Suppressor macrophage treated with lipopolysaccharide for 1 hour (primary cell): ENCODE results near the gene PRSS22.
A peak's percentile ranks its signal among the peaks of the same experiment; 100 is the strongest.

Experiments
- DNase-seq, 3 donors: peaks; one replicate each; pipeline ENCODE4 v3.0.0-alpha.2; 2020 to 2022

PRSS22 gene

DNA sequence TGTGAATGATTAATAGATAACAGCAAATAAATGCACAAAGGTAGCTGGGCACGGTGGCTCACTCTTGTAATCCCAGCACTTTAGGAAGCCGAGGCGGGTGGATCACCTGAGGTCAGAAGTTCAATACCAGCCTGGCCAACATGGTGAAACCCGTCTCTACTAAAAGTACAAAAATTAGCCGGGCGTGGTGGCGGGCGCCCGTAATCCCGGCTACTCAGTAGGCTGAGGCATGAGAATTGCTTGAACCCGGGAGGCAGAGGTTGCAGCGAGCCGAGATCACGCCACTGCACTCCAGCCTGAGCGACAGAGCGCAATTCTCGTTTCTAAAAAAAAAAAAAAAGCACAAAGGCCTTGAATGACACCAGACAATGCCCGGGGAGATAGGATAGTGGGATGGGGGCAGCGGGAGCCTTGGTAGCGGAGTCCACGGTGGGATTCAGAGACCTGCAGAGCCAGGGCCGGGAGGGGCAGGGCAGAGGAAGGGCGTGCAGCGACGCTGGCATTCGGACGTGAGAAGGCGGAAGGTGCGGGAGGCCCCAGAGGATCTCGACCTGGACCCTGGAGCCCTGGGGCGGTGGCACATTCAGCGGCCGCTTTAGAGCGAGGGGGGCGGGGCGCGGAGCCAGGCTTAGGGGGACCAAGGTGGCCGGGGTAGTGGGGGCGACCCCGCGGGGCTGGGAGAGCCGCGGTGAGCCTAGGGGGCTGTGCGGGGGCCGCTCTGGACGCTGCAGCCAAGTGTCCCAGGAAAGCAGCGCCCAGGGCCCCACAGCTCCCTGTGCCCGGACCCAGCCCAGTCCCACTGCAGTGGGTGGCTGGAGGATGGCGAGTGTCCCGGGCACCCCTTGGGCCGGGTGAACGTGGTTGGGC is 24.0 kb upstream of the PRSS22 start:
- DNase-seq, result peak; percentile 25 to 49 (median 30)

DNA sequence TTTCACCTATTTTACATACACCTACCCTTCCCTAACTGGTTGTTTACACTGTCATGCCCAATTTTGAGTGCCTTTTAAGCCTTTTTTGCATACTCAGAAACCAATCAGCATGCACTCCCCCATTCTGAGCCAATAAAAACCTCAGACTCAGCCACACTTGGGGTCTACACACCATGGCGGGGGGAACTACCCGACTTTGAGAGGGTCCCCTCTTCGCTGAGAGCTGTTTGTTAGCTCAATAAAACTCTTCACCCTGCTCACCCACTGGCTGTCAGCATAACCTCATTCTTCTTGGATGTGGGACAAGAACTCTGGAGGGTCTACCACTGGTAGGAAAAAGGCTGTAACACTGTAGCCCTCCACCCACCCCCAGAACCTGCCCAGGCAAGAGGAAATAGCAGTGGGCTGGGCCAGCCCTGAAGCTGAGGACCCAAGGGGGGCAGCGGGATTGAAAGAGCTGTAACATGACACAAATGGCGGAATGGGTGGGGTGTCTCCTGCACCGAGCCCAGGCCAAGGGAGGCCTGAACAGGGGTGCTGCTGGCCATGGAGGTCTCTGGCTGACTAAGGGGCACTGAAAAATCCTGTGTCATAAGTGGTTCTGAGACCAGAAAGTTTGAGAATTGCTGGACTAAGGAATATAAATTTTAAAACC is 22.0 kb upstream of the PRSS22 start:
- DNase-seq, result no peak

DNA sequence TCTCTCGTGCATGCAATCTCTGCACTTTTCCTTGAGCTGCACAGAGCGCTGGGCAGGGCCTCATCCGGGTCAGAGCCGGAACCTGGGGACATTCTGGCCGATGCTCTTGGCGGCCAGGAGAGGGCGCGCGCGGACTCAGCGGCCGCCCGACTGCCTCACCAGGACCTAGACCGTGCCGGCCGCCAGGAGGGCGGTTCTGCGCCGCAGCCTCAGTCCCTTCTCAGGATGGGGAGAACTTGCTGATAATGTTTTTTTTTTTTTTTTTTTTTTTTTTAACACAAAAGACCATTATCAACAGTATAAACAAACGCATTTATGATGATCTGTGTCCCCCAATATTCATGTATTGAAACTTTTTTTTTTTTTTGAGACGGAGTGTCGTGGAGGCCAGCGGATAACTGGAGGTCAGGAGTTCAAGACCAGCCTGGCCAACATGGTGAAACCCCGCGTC is 17.0 kb upstream of the PRSS22 start:
- peak; percentile 86 to 93 (median 91) for DNase-seq

DNA sequence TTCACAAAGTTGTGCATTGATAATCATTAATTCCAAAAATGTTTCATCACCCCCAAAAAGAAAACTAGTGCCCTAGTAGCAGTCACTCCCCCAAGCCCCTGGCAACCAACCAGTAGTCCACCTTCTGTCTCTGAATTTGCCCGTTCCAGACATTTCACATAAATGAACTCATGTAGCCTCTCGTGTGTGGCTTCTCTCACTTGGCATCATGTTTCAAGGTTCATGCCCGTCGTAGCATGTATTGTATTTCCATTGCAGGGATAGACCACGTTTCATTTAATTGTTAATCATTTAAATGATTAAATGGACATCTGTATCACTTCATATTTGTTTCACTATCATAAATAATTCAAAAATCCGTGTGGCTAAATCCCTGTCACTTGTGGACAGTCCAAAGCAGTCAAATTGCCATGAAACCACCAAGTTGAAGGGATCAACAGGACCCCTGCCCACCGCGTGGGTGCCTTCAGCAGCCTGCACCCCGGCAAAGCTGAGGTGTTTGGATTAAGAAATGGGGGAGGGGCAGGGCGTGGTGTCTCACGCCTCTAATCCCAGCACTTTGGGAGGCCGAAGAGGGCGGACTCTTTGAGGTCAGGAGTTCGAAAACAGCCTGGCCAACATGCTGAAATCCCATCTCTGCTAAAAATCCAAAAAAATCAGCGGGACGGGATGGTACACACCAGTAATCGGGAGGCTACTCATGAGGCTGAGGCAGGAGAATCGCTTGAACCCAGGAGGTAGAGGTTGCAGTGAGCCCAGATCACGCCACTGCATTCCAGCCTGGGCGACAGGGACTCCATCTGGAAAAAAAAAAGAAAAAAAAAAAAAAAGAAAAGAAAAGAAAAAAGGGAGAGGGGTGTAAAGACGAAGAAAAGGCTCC is 16.3 kb upstream of the PRSS22 start:
- DNase-seq, result no peak

DNA sequence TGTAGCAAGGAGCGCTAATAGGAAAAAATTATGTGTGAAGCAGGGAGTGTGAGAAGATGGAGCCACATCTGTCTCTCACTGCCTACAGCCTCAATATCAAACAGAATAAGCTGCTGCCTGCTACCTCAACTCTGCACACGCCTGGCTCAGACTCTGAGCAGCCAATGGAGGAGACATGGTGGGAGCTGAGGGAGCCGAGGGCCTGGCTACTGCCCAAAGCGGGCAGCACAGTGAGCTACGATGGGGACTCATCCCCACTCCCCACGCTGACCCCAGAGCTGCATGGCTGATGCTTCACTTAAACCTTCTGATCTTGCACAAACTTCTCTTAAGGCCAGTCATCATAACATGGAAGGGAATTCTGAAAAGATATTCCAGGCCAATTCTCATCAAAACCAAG is 14.0 kb upstream of the PRSS22 start:
- no peak for DNase-seq

DNA sequence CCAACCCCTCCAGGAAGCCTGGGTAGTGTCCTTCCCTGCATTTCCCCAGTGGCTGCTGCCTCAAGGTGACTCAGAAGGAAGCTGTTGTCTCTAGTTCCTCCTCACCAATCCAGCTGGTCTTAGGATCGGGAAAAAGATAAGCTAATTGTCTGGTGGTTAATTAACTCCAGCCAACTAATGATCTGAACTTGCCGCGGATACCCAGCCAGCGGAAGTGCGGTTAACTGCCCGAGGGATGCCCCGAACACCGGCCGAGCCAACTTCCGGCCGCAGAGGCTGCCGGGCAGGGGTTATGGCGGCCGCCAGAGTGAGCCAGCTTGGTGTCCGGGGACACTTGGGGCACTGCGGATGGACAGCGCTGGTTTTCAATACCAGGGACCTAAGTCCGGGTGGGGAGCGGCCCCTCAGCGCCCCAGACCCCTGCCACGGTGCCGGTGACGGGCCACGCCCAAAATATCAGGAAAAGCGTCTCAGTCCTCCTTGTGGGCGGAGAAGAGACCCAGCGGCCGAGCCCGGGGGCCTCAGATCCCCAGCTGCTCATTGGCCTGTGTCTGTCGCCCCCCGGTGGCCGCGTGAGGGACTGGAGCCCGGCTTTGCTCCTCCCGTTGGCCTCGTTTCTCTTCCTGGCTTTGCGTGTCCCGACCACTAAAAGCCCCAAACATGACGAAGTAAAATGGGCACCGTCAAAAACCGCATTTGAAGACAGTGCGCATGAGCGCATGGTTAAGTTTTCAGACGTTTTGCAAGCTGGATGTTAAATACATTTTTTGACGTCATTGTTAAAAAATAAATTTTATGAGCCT is 10.2 kb upstream of the PRSS22 start:
- peak; percentile 96 to 97 (median 97) for DNase-seq

DNA sequence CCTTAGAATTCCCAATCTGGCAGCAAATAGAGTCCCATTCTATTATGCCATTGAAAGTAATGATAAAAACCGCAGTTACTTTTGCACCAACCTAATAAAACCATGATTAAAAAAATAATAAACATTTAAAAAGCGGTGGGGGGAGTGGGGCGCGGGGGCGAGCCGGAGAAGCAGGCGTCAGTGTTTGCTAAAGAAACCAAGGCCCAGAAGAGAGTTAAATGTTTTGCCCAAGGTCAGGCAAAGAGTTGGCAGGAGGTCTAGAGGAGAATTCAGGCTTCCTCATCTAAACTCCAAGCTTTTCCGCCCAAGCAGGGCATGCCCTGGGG is 9.7 kb upstream of the PRSS22 start:
- DNase-seq, result no peak

DNA sequence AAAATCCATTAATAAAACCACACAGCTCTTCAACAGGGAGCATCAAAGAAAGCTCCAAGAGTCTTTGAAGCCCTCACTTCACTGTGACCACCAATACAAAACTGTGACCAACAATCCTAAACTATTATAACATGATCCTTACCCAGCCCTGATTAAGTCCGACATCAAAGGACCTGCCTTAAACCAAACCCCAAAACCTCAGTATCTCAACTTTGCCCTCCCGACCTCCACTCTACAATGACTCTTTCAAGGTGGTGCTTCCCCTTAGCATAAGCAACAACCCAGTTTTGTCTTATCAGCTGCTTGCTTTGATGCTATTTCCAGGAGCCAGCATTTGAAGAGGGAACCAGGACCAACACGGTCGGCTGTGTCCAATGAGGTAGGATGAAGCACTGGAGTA is 8.5 kb upstream of the PRSS22 start:
- no peak for DNase-seq

DNA sequence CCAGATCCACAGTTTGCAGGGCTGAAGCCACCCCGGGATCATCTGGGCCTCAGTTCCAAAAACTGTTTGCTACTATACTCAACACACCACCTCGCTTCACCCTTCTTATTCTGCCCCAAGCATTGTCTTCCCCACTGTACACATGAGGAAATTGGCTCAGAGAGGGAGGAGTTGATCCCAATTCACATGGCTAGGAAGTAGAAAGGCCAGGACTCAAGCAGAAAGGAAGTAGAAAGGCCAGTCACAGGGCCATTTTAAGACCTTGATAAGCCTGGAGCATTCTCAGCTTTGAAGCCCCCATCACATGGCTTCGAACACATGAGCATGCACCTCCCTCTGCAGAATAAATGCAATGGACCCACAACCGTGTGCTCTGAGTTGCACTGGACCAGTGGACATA is 7.7 kb upstream of the PRSS22 start:
- no peak for DNase-seq

DNA sequence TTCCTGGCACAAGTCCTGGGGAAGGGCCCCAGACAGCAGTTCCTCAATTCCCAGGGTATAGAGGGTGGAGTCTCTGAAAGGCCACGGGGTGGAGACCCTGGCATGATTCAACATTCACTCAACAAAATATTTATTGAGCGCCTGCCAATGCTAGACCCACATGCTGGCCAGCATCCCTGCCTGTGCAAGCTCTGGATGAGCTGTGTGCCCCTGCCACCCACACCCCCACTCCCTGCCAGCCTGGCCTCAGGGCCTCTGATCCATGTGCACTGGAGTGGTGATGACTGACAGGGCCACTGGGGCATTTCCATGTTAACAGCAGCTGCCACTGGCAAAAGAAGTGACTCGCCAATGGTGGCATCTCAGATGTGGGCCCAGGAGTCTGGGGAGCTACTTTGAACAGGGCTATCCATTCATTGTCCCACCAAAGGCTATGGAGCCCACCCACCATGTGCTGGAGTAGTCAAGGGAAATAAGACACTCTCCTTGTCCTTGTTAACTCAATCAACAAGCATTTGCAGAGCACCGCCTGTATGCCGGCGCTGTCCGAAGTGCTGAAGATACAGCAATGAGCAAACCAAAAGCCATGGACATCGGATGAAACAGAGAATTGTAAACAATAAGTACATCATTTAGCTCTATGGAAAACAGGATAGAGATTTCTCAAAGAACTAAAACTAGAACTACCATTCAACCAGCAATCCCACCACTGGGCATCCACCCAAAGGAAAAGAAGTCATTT is 3.0 kb upstream of the PRSS22 start:
- DNase-seq, result peak; percentile 40 to 78 (median 60)

DNA sequence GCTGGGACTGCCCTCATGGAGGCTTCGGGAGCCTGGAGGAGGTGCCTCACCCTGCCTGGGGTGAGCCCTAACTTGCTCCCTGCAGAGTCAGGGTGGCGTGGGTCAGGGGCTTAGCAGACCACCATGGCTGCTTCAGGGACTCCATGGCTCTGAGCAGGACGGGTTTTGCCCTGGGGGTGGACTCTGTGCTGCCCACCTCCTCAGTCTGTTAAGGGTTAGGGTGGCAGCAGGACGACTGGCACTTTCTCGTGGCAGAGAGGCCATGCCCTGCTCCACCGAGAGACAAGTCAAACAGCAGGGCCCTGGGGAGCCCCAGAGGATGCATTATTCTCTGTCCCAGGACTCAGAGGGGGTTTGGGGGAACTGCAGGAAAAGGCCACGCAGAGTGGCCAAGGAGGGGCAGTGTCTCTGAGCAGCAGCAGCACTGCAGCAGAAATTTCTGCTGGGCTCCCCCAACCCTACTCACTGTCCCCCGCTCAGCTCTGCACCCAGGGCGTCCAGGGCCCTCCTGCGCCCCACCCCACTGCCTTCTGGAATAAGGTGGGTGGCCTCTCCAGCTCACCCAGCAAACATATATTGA is 1.8 kb upstream of the PRSS22 start:
- DNase-seq, result no peak

DNA sequence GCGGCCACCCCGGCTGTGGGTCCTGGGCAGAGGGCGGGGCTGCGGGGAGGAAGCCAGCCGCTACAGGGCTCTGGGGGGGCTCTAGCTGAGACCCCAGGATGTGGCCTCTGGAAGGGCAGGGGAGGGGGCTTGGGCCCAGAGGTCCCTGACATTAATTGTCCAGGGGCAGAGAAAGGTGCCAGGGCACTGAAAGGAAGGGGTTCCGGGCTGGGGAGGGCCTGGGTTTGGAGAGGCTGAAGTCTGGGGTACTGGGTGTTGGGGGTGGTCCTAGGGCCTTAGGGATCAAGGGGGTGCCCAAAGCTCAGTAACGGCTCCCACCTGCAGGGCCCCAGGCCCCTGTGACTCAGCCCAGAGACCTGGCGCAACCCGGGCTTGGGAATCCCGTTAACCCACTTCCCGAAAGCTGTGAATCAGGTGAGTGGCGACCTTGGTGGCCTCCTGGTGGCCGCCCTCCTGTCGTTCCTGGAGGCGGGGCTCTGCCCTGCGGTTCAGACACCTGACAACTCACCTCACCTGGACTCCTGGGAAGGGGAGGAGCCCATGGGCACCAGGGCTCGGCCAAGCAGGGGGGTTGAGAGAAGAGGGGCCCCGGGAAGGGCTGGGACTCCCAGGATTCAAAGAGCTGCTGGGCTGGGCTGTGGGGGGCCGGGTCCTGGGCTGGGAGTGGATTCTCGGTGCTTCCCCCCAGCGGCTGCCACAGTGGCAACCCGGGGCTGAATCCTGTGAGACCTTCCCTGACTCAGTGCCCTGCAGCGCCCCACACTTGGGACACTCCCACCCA is 465 bp upstream of the PRSS22 start:
- DNase-seq, result no peak

DNA sequence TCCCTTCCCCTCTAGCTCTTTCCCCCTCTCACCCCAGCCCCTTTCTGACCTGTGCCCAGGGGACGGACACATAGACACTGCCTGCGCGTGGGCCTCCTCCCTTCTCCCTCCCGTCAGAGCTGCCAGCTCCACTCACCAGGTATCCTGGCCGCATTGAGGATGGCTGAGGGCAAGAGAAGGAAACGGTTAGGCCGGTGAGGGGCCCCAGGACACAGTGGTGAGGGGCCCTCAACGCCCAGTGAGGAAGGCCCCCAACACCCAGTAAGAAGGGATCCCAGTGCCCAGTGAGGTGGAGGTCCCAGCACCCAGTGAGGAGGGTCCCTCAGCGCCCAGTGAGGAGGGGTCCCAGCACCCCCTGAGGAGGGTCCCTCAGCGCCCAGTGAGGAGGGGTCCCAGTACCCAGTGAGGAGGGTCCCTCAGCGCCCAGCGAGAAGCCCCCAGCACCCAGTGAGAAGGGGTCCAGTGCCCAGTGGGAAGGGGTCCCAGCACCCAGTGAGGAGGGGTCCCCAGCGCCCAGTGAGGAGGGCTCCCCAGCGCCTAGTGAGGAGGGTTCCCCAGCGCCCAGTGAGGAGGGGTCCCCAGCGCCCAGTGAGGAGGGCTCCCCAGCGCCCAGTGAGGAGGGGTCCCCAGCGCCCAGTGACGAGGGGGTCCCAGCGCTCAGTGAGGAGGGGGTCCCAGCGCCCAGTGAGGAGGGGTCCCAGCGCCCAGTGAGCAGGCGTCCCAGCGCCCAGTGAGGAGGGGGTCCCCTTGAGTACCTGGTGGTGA is 1.1 kb downstream of the PRSS22 start:
- no peak for DNase-seq

DNA sequence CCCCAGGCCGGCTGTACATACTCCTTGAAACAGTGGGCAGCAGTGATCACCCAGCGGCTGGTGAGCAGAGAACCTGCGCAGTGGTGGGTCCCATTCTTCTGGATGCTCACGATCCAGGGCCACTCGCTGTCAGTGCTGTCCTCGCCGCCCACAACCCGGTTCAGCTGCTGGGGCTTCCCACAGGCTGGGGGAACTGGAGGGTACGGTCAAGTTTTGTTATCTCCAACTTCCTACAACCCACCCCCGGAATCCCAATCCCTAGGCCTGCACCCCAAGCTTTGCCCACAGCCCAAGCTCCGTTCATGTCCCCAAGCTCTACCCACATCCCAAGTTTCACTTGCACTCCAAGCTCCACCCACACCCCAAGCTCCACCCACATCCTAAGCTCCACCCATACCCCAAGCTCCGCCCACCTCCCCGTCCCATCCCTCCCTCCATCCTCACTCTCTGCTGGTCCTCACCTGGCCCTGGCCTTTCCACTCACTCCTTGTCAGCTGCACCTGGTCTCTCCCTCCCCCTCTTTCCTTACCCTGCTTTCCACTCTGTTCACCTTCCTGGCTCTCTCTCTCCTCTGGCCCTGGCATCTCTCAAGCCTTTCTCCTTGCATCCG is 1.8 kb downstream of the PRSS22 start:
- DNase-seq, result peak; percentile 35 to 71 (median 35)

DNA sequence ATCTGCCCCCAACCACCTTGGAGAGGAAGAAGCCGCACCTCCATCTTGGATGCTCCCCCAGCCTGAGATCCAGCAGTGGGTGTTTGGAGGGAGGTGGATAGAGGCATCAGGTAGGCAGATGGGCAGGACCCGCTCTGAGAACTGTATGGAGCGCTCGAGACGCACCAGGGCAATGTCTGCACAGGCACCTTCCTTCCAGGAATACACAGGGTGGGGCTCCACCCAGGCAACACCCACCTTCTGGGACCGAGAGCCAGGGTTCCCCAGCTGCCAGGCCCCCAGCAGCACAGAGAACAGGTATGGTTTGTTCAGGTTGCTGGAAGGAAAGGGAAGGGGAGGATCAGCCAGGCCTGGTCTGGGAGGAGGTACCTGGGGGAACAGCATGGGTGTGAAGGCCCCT is 2.4 kb downstream of the PRSS22 start:
- no peak for DNase-seq

DNA sequence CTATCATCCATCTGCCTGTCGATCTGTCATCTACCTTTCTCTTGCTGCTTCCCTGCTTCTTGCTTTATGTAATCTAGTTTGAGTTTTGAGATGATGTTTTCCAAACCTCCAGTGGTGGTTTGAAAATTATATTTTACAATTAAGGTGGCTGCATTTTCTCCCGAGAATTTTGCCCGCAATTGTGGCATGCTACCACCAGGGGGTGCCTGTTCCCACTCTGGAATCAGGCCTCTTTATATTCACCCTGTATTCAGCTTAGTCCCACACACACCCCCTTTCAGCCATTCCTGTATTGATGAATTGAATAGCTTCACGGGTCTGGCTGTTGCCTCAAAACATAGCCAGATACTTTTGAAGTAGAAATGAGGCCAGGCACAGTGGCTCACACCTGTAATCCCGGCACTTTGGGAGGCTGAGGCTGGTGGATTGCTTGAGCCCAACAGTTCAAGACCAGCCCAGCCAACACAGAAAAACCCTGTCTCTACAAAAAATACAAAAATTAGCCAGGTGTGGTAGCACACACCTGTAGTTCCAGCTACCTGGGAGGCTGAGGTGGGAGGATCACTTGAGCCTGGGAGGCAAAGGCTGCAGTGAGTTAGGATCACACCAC is 3.2 kb downstream of the PRSS22 start:
- peak; percentile 41 to 52 (median 46) for DNase-seq

DNA sequence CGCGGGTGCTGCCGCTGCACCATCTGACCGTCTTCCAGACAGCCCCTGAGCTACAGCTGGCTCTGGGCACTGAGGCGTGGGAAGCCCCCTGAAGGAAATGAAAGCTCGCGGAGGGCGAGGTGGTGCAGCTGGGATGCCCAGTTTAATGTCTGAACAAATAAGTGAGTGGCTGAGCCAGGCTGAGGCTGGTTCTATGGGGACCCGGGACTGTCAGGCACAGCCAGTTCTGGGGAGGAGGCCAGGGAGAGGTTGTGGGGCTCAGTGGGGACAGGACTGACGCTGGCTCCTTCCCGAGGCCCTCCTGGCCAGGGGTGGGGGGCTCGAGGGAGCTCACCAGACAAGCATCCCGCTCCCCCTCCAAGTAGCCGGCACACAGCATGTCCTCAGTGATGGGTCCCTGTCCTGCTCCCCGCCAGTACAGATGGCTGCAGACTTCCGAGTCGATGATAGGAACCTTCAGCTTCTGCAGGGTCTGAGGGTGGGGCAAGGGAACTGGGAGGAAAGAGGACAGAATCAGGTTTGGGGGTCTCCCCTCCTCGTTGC is 4.4 kb downstream of the PRSS22 start:
- no peak for DNase-seq

DNA sequence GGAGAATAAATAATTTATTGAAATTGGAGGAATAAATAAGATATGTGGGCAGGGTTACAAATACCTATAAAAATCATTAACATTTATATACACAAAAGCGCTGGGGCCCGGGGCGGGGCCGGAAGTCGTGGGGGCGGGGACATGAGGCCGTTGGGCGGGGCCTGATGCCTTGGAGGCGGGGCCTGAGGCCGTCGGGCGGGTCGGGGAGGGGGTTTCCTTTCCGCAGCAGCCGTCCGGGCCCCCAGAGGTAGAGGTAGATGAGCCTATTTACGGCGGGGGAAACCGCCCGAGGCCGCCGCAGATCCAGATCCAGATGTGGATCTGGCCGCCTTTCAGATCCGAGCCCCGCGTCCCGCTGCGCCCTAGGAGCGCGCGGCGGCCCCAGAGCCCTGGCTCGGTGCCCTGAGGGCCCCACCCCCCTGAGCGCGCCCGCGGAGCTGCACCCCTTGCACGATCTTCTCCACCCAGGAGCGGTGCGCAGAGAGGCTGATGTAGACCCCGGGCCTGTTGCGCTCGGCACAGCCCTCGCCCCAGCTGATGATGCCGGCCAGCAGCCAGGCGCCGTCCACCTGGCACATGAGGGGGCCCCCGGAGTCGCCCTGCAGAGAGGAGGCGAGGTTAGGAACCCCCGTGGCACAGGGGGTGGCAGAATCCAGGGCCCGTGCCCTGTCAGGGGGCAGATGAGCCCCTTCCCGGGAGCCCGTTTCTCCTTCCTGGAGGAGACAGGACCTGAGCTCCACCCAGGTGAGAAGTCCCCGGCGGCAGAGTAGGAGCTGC is 5.1 kb downstream of the PRSS22 start:
- no peak for DNase-seq
